Esophagus squamous epithelium (tissue), 5 donors: Measurements from ENCODE around the gene CLTA. TPM values are rescaled to one million over a fixed set of nuclear protein-coding genes. Genes with fewer than 3 reads are reported as not detected.
A peak's percentile ranks its signal among the peaks of the same experiment; 100 is the strongest.

Source experiments
- DNase-seq: peaks from one replicate; lab custom pipeline; 2025; lab: John Stamatoyannopoulos, UW
- H3K27ac ChIP-seq, 4 donors: fragments of 200-600 bp; sonication (generic); one replicate each; pipeline ENCODE4 v1.5.1; 2016 to 2019; ENCODE audit warnings: mild to moderate bottlenecking in 1 of 4
- H3K27me3 ChIP-seq, 4 donors: fragments of 200-600 bp; sonication (generic); 1 replicate in 3 of 4; 2 replicates in 1 of 4; pipeline versions ENCODE4 v1.5.1 to v1.6.0; 2017 to 2021; ENCODE audit warnings: antibody characterized with exemption in 1 of 4
- H3K36me3 ChIP-seq, 3 donors: fragments of 200-600 bp; sonication (generic); one replicate each; pipeline ENCODE4 v1.5.1; 2016 to 2019
- H3K4me1 ChIP-seq, 3 donors: fragments of 200-600 bp; sonication (generic); one replicate each; pipeline ENCODE4 v1.5.1; 2017 to 2019
- H3K4me3 ChIP-seq, 4 donors: fragments of 200-600 bp; sonication (generic); 1 replicate in 3 of 4; 2 replicates in 1 of 4; pipeline ENCODE4 v1.5.1; 2016 to 2019; ENCODE audit warnings: mild to moderate bottlenecking in 2 of 4, moderate library complexity in 1 of 4
- H3K9me3 ChIP-seq, 3 donors: fragments of 200-600 bp; sonication (generic); one replicate each; pipeline ENCODE4 v1.5.1; 2016 to 2019
- POLR2A ChIP-seq, 4 donors: fragments of 450-650 bp; IDR thresholded peaks; one replicate each; pipeline ENCODE4 v1.6.1; 2017; ENCODE audit warnings: antibody characterized with exemption in 4 of 4, mild to moderate bottlenecking in 4 of 4, moderate library complexity in 3 of 4
- WGBS, 2 donors: methylation state at CpG; one replicate each; pipeline ENCODE4 v1.1.5; 2018; 5-methylcytosine and 5-hydroxymethylcytosine counted together
- intact Hi-C: fragments of 100-400 bp; cut with DNase I; formaldehyde crosslinking; loops from one replicate; pipeline ENCODE4 v1.15.0; 2022
- total RNA-seq, 4 donors: library from RNA; depleted of rRNA; stranded (reverse); fragments of >200 nt; gene quantifications; one replicate each; pipeline ENCODE4 v1.1.0, GENCODE V29; 2016
- TF ChIP-seq, protein P1 (sequence below), 6 experiments: fragments of 450-650 bp in 4 of 6; fragments of 200-600 bp in 2 of 6; sonication (generic) in 2 of 6; IDR thresholded peaks; one replicate each; pipeline ENCODE4 v1.5.1; 2016 to 2019; ENCODE audit warnings: antibody characterized with exemption in 6 of 6, mild to moderate bottlenecking in 4 of 6, moderate library complexity in 4 of 6
- donor health status: DM: yes; HTN: yes; CAD: no.

Gene CLTA
- total RNA-seq, 4 donors from 2014 or later: 165 to 215 (median 167) TPM

DNA sequence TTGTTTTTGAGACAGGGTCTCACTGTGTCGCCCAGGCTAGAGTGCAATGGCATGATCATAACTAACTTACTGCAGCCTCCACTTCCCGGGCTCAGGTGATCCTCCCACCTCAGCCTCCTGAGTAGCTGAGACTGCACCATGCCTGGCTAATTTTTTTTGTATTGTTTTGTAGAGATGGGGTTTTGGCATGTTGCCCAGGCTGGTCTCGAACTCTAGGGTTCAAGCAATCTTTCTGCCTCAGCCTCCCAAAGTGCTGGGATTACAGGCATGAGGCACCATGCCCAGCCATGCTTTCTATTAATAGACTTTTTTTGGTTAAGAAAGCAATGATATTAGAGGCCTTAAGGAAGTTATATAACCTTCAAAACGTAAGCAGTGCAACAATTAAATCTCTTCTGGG is 23.3 kb downstream of the CLTA start:
- intact Hi-C loops: no loop called here

DNA sequence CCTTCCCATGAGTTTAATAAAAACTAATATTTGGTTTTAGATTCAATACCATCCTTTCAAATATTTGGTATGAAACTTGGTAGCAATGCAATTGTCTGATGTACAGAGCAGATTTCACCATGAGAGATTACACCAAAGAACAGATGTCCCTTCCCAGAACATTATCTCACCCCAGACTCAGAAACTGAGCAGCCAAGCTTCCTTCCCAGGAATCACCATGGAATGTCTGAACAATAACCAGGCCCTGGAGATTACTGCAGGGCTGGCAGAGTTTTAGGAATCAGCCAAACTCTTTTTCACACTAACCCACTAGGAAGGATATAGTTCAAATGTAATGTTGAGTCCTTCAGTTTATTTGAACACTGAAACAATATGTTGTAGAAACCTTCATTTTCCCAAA is 23.9 kb downstream of the CLTA start:
- Histone ChIP-seq H3K4me3 (no peak overlapping the region), H3K27me3 (no peaks in the 10 kb centered on the region), H3K36me3 (peaks cover 10 to 99% (median 29%) of the 10 kb centered on the region in 3 donors), H3K4me1 (peaks cover 0 to 36% (median 0%) of the 10 kb centered on the region in 3 donors), H3K9me3 (no peaks in the 10 kb centered on the region), H3K27ac (peak overlapping the region in 1 of 4 donors; percentile 36)
- no peak for DNase-seq
- intact Hi-C loops: no loop called here
- TF ChIP-seq, protein P1, sequence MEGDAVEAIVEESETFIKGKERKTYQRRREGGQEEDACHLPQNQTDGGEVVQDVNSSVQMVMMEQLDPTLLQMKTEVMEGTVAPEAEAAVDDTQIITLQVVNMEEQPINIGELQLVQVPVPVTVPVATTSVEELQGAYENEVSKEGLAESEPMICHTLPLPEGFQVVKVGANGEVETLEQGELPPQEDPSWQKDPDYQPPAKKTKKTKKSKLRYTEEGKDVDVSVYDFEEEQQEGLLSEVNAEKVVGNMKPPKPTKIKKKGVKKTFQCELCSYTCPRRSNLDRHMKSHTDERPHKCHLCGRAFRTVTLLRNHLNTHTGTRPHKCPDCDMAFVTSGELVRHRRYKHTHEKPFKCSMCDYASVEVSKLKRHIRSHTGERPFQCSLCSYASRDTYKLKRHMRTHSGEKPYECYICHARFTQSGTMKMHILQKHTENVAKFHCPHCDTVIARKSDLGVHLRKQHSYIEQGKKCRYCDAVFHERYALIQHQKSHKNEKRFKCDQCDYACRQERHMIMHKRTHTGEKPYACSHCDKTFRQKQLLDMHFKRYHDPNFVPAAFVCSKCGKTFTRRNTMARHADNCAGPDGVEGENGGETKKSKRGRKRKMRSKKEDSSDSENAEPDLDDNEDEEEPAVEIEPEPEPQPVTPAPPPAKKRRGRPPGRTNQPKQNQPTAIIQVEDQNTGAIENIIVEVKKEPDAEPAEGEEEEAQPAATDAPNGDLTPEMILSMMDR (IDR thresholded peaks at IDR 0.05): no peak
- TF ChIP-seq POLR2A (IDR thresholded peaks at IDR 0.05): no peak

More for the DNA sequence above, 23.3 kb downstream of the CLTA start:
- Histone ChIP-seq H3K4me1 (peaks cover 0 to 39% (median 0%) of the 10 kb centered on the region in 3 donors), H3K4me3 (no peak overlapping the region), H3K27me3 (no peaks in the 10 kb centered on the region), H3K27ac (peak overlapping the region in 1 of 4 donors; percentile 36), H3K36me3 (peaks cover 8 to 99% (median 24%) of the 10 kb centered on the region in 3 donors), H3K9me3 (no peaks in the 10 kb centered on the region)
- DNase-seq: no peak
- TF ChIP-seq POLR2A (IDR thresholded peaks at IDR 0.05): no peak
- TF ChIP-seq, protein P1 (IDR thresholded peaks at IDR 0.05): no peak
- 64 to 74% methylated on average over 4 of the region's 4 CpGs for WGBS, 2 donors

DNA sequence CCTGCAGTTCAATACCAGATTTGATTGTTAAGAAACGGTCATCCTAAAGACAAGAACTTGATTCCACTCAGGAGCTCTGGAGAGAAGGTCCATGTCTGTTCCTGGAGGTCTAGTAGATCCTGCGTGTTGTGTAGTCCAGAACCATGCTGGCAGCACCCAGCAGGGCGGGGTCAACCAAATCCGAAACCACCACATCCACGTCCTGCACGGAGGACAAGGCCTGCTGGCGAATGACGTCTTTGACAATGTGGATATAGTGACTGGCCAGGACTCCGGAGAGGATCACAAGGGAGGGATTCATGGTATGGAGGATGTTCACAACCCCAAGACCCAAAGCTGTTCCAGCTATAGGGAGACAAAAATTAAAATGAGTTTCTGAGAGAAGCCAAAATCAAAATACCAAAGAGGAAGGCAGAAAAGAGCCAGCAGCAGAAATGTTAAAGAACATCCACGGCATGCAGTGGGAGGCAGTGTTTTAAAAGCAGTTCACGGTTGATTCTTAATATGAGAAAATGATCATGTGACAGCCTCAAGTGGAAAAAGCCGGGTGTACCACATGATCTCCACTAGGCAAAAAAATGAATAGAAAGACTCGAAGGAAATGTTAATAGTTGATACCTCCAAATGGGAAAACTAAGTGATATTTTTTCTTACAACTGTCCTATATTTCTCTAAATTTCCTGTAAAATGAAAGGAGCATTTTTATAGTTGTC is 26.7 kb downstream of the CLTA start:
- H3K27me3 ChIP-seq: no peaks in the 10 kb centered on the region
- intact Hi-C loops: no loop called here
- 67 to 72% methylated on average over 12 to 13 of the region's 13 CpGs for WGBS, 2 donors
- H3K4me1 ChIP-seq: peaks cover 0 to 22% (median 0%) of the 10 kb centered on the region in 3 donors
- peaks cover 23 to 99% (median 23%) of the 10 kb centered on the region in 3 donors for H3K36me3 ChIP-seq
- TF ChIP-seq POLR2A (IDR thresholded peaks at IDR 0.05): no peak
- TF ChIP-seq, protein P1 (IDR thresholded peaks at IDR 0.05): no peak
- peaks cover 0 to 1% (median 0%) of the 10 kb centered on the region in 3 donors for H3K9me3 ChIP-seq
- DNase-seq: no peak
- H3K27ac ChIP-seq: no peak overlapping the region
- no peak overlapping the region for H3K4me3 ChIP-seq

DNA sequence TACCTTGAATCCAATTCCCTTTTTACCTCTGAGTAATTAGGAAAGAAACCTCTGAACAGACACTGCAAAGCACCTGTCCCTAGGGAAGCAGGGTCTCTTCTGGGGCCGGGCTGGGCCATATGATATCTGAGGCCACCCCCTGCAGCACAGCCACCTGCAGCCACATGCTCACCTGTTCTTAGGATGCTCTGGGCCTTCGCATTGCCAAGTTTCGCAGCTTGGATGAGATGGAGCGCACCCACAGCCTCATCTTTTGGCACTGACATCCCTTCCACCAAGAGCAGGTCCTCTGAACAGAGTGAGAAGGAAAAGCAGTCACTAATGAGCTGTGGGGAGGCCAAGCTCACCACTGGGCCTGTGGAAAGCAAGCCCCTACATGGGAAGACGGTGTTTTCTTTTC is 27.3 kb downstream of the CLTA start:
- peaks cover 0 to 6% (median 0%) of the 10 kb centered on the region in 3 donors for H3K9me3 ChIP-seq
- DNase-seq: no peak
- TF ChIP-seq POLR2A (IDR thresholded peaks at IDR 0.05): no peak
- TF ChIP-seq, protein P1 (IDR thresholded peaks at IDR 0.05): no peak
- H3K4me1 ChIP-seq: peaks cover 0 to 22% (median 0%) of the 10 kb centered on the region in 3 donors
- H3K27ac ChIP-seq: no peak overlapping the region
- no peaks in the 10 kb centered on the region for H3K27me3 ChIP-seq
- 88 to 92% methylated on average over 2 to 5 of the region's 5 CpGs for WGBS, 2 donors
- intact Hi-C loops: no loop called here
- no peak overlapping the region for H3K4me3 ChIP-seq
- peaks cover 27 to 99% (median 29%) of the 10 kb centered on the region in 3 donors for H3K36me3 ChIP-seq

DNA sequence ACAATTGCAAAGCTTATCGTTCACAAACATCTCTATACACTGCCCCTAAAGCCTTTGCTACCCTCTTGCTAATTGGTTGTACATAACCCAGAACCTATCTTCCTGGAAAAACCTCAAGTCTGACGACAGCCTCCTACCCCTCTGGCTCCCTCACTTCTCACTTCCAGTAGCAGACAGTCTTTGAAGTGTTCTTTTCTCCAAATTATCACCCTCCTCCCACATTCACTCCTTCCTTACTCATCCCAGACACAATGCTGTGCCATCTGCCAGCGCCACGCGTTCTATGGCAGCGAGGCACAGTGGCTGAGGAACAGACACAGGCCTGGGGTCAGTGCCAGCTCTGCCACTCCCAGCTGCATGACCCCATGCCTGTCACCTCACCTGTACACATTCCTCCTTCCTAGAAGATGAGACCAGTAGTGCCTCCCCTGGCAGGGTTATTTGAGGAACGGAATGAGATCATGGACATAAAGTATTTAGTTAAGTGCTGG is 27.7 kb downstream of the CLTA start:
- H3K27me3 ChIP-seq: no peaks in the 10 kb centered on the region
- peaks cover 0 to 22% (median 0%) of the 10 kb centered on the region in 3 donors for H3K4me1 ChIP-seq
- DNase-seq: no peak
- no peak overlapping the region for H3K27ac ChIP-seq
- intact Hi-C loops: no loop called here
- TF ChIP-seq, protein P1 (IDR thresholded peaks at IDR 0.05): no peak
- TF ChIP-seq POLR2A (IDR thresholded peaks at IDR 0.05): no peak
- H3K9me3 ChIP-seq: peaks cover 0 to 6% (median 0%) of the 10 kb centered on the region in 3 donors
- peaks cover 27 to 99% (median 32%) of the 10 kb centered on the region in 3 donors for H3K36me3 ChIP-seq
- 75 to 79% methylated on average over 7 of the region's 7 CpGs for WGBS, 2 donors
- H3K4me3 ChIP-seq: no peak overlapping the region
